HUES64 (cell line): Measurements from ENCODE around the gene OTOGL.

Experiments used
- H3K27ac ChIP-seq: 2 replicates; pipeline ENCODE4 v1.7.0; 2013; ENCODE audit warnings: low read depth, low read length, inconsistent platforms
- H3K27me3 ChIP-seq: 2 replicates; pipeline ENCODE4 v1.6.1; 2013; ENCODE audit warnings: mild to moderate bottlenecking, low read length; ENCODE audit not compliant: insufficient read depth
- H3K36me3 ChIP-seq: 2 replicates; pipeline ENCODE4 v1.6.1; 2013; ENCODE audit warnings: mild to moderate bottlenecking, low read length; ENCODE audit not compliant: insufficient read depth
- H3K4me1 ChIP-seq: 2 replicates; pipeline ENCODE4 v1.6.1; 2013; ENCODE audit warnings: mild to moderate bottlenecking, low read length, moderate library complexity; ENCODE audit not compliant: insufficient read depth
- H3K4me3 ChIP-seq: 2 replicates; pipeline ENCODE4 v1.5.1; 2013; ENCODE audit warnings: mild to moderate bottlenecking, low read length, moderate library complexity
- H3K9ac ChIP-seq: 2 replicates; pipeline ENCODE4 v1.6.1; 2013; ENCODE audit warnings: mild to moderate bottlenecking, low read depth, low read length
- H3K9me3 ChIP-seq: 2 replicates; pipeline ENCODE4 v1.6.1; 2013; ENCODE audit warnings: low read depth, low read length; ENCODE audit not compliant: insufficient read depth
- WGBS: fragments of 150-250, 120-280 bp; methylation state at CpG from one replicate; pipeline ENCODE4 v1.1.7; 2013; ENCODE audit warnings: missing lambda C conversion rate; 5-methylcytosine and 5-hydroxymethylcytosine counted together

OTOGL gene

GRCh38 chr12:80262346-80262745 is 163.0 kb downstream of the OTOGL start:
- Histone ChIP-seq H3K27ac (no peak overlapping the region), H3K9me3 (no peaks in the 10 kb centered on the region), H3K4me1 (no peaks in the 10 kb centered on the region), H3K4me3 (no peak overlapping the region), H3K27me3 (no peaks in the 10 kb centered on the region), H3K9ac (no peak overlapping the region), H3K36me3 (no peaks in the 10 kb centered on the region)
- no CpG with 5 or more reads among the region's 1 CpG for WGBS

GRCh38 chr12:80262771-80263170 is 163.4 kb downstream of the OTOGL start:
- Histone ChIP-seq H3K36me3 (no peaks in the 10 kb centered on the region), H3K27ac (no peak overlapping the region), H3K9ac (no peak overlapping the region), H3K9me3 (no peaks in the 10 kb centered on the region), H3K4me3 (no peak overlapping the region), H3K27me3 (no peaks in the 10 kb centered on the region), H3K4me1 (no peaks in the 10 kb centered on the region)
- WGBS = 77% methylated on average over 4 of the region's 4 CpGs

- H3K9ac ChIP-seq = no peak overlapping the region
- H3K4me3 ChIP-seq = no peak overlapping the region
- H3K4me1 ChIP-seq = no peaks in the 10 kb centered on the region; the same call in 1 of the 2 replicates
- H3K36me3 ChIP-seq = no peaks in the 10 kb centered on the region
- H3K27me3 ChIP-seq = no peaks in the 10 kb centered on the region
- no peaks in the 10 kb centered on the region for H3K9me3 ChIP-seq
- no peak overlapping the region for H3K27ac ChIP-seq
These were observed 165.0 kb downstream of the OTOGL start for GRCh38 chr12:80264386-80264785.

- Histone ChIP-seq H3K36me3 (no peaks in the 10 kb centered on the region), H3K9ac (no peak overlapping the region), H3K4me3 (no peak overlapping the region), H3K27me3 (no peaks in the 10 kb centered on the region), H3K4me1 (no peaks in the 10 kb centered on the region; the same call in 1 of the 2 replicates), H3K27ac (no peak overlapping the region), H3K9me3 (no peaks in the 10 kb centered on the region)
- WGBS = 88% methylated on average over 5 of the region's 5 CpGs
These were observed 165.6 kb downstream of the OTOGL start for GRCh38 chr12:80264891-80265290.

GRCh38 chr12:80268924-80269749 is 169.8 kb downstream of the OTOGL start:
- Histone ChIP-seq H3K9ac (no peak overlapping the region), H3K36me3 (no peaks in the 10 kb centered on the region), H3K27me3 (no peaks in the 10 kb centered on the region), H3K9me3 (no peaks in the 10 kb centered on the region), H3K27ac (no peak overlapping the region), H3K4me3 (no peak overlapping the region), H3K4me1 (no peaks in the 10 kb centered on the region; the same call in 1 of the 2 replicates)

- Histone ChIP-seq H3K4me1 (no peaks in the 10 kb centered on the region; the same call in 1 of the 2 replicates), H3K27ac (no peak overlapping the region), H3K36me3 (no peaks in the 10 kb centered on the region), H3K4me3 (no peak overlapping the region), H3K27me3 (no peaks in the 10 kb centered on the region), H3K9ac (no peak overlapping the region), H3K9me3 (no peaks in the 10 kb centered on the region)
- WGBS = 48% methylated on average over 2 of the region's 5 CpGs
These were observed 170.6 kb downstream of the OTOGL start for GRCh38 chr12:80269803-80270552.

GRCh38 chr12:80271780-80272179 is 172.4 kb downstream of the OTOGL start:
- H3K9me3 ChIP-seq = no peaks in the 10 kb centered on the region
- H3K4me3 ChIP-seq = no peak overlapping the region
- no peak overlapping the region for H3K9ac ChIP-seq
- no peaks in the 10 kb centered on the region; the same call in 1 of the 2 replicates for H3K4me1 ChIP-seq
- no peaks in the 10 kb centered on the region for H3K36me3 ChIP-seq
- no peak overlapping the region for H3K27ac ChIP-seq
- H3K27me3 ChIP-seq = no peaks in the 10 kb centered on the region

- no peaks in the 10 kb centered on the region for H3K36me3 ChIP-seq
- H3K9ac ChIP-seq = no peak overlapping the region
- no peaks in the 10 kb centered on the region for H3K9me3 ChIP-seq
- no peak overlapping the region for H3K27ac ChIP-seq
- no peaks in the 10 kb centered on the region; the same call in 1 of the 2 replicates for H3K4me1 ChIP-seq
- WGBS = 93% methylated on average over 3 of the region's 3 CpGs
- H3K4me3 ChIP-seq = no peak overlapping the region
- H3K27me3 ChIP-seq = no peaks in the 10 kb centered on the region
These were observed 173.1 kb downstream of the OTOGL start for GRCh38 chr12:80272387-80272915.

- Histone ChIP-seq H3K27ac (no peak overlapping the region), H3K4me1 (no peaks in the 10 kb centered on the region; the same call in 1 of the 2 replicates), H3K9me3 (no peaks in the 10 kb centered on the region), H3K27me3 (no peaks in the 10 kb centered on the region), H3K9ac (no peak overlapping the region), H3K4me3 (no peak overlapping the region), H3K36me3 (no peaks in the 10 kb centered on the region)
- WGBS = no CpG with 5 or more reads among the region's 1 CpG
These were observed 173.8 kb downstream of the OTOGL start for GRCh38 chr12:80273144-80273543.

GRCh38 chr12:80277732-80278131 is 178.4 kb downstream of the OTOGL start:
- Histone ChIP-seq H3K27me3 (no peaks in the 10 kb centered on the region), H3K4me3 (no peak overlapping the region), H3K27ac (no peak overlapping the region), H3K36me3 (no peaks in the 10 kb centered on the region), H3K4me1 (no peaks in the 10 kb centered on the region), H3K9me3 (no peaks in the 10 kb centered on the region), H3K9ac (no peak overlapping the region)
- WGBS = 98% methylated on average over 4 of the region's 4 CpGs

- Histone ChIP-seq H3K27ac (no peak overlapping the region), H3K36me3 (no peaks in the 10 kb centered on the region), H3K4me1 (no peaks in the 10 kb centered on the region), H3K9ac (no peak overlapping the region), H3K27me3 (no peaks in the 10 kb centered on the region), H3K9me3 (no peaks in the 10 kb centered on the region), H3K4me3 (no peak overlapping the region)
- 95% methylated on average over 2 of the region's 4 CpGs for WGBS
These were observed 182.9 kb downstream of the OTOGL start for GRCh38 chr12:80282226-80282625.
